Rectal smooth muscle tissue (tissue), 1 donor: ENCODE measurements around the gene INKA1.
A peak's percentile ranks its signal among the peaks of the same experiment; 100 is the strongest.
"Not testable (repeated sequence)": the region's sequence is repeated elsewhere in the genome, so short reads cannot be mapped to it uniquely, and the experiment has no call there.

Experiments
- H3K27ac ChIP-seq: one replicate; pipeline ENCODE4 v1.7.0; 2013; ENCODE audit warnings: low read depth, low read length, inconsistent platforms
- H3K27me3 ChIP-seq: one replicate; pipeline ENCODE4 v1.7.0; 2013; ENCODE audit warnings: low read length; ENCODE audit not compliant: control insufficient read depth, insufficient read depth
- H3K36me3 ChIP-seq: one replicate; pipeline ENCODE4 v1.7.0; 2013; ENCODE audit warnings: low read length; ENCODE audit not compliant: control insufficient read depth, insufficient read depth
- H3K4me1 ChIP-seq: one replicate; pipeline ENCODE4 v1.7.0; 2013; ENCODE audit warnings: low read length; ENCODE audit not compliant: control insufficient read depth, insufficient read depth
- H3K4me3 ChIP-seq: one replicate; pipeline ENCODE4 v1.7.0; 2013; ENCODE audit warnings: low read length
- H3K9ac ChIP-seq: one replicate; pipeline ENCODE4 v1.7.0; 2013; ENCODE audit warnings: low read length

INKA1 gene

GRCh38 chr3:49776101-49776500 lies 27.0 kb upstream of the INKA1 start:
- H3K27me3 ChIP-seq, H3K36me3 ChIP-seq, H3K4me3 ChIP-seq, H3K27ac ChIP-seq, H3K9ac ChIP-seq: not testable (repeated sequence)
- peaks cover 12% of the 10 kb centered on the region for H3K4me1 ChIP-seq

- H3K36me3 ChIP-seq, result peaks cover 6% of the 10 kb centered on the region
- no peak overlapping the region for H3K9ac ChIP-seq
- peaks cover 12% of the 10 kb centered on the region for H3K4me1 ChIP-seq
- no peaks in the 10 kb centered on the region for H3K27me3 ChIP-seq
- H3K4me3 ChIP-seq, result no peak overlapping the region
- no peak overlapping the region for H3K27ac ChIP-seq
Measured at GRCh38 chr3:49779358-49780079, 23.5 kb upstream of the INKA1 start.

DNA sequence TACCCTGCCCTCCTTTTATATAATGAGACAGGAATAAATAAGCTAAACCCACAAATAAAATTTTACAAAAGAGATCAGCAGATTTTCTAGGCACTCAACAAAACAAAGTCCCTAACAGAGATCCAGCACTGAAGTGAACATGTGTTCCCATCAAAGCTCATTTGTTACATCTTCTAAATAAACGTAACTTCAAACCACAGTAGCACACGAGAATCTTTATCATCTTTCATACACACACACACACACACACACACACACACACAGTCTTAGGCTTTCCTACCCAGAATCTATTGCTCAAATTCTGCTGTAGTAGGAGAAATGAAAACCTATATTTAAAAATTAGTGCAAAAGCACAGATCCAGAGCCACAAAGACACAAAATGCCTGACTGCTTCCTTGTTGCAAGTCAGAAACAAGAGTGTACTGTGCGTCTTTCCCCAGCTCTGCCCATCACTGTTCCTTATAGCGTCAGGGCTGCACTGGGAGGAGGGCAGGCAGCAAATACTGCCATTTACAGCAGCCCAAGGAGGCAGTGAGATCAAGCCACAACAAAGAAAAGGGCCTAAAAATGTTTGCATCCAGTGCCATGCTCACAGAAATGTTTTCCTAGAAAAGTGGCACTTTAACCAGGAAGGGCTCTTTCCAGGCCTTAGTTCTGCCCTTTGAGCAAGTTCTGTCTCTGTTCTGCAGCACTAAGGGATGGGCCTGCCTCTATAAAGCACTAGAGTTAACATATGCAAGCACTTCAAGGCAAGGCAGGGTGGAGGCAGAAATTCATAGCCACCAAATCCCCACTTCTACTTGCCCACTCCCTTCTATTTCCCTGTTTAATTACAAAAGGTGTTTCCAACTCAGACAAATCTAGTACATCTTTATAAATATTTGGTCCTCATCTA lies 22.7 kb upstream of the INKA1 start:
- H3K27ac ChIP-seq, result no peak overlapping the region

DNA sequence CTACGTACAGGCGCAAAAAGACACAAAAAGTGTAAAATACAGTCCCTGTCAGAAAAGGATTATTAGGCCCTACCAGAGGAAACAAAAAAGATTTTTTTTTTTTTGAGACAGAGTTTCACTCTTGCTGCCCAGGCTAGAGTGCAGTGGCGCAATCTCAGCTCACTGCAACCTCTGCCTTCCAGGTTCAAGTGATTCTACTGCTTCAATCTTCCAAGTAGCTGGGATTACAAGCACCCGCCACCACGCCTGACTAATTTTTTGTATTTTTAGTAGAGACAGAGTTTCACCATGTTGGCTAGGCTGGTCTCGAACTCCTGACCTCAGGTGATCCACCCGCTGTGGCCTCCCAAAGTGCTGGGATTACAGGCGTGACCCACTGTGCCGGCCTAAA lies 22.1 kb upstream of the INKA1 start:
- H3K4me1 ChIP-seq, result peaks cover 13% of the 10 kb centered on the region
- peak overlapping the region; percentile 4 for H3K9ac ChIP-seq
- H3K36me3 ChIP-seq, H3K27me3 ChIP-seq, H3K4me3 ChIP-seq, H3K27ac ChIP-seq: not testable (repeated sequence)

More for the DNA sequence above, 22.7 kb upstream of the INKA1 start:
- Histone ChIP-seq H3K9ac (peak overlapping the region; percentile 4), H3K4me3 (no peak overlapping the region), H3K36me3 (peaks cover 6% of the 10 kb centered on the region), H3K27me3 (no peaks in the 10 kb centered on the region), H3K4me1 (peaks cover 12% of the 10 kb centered on the region)

DNA sequence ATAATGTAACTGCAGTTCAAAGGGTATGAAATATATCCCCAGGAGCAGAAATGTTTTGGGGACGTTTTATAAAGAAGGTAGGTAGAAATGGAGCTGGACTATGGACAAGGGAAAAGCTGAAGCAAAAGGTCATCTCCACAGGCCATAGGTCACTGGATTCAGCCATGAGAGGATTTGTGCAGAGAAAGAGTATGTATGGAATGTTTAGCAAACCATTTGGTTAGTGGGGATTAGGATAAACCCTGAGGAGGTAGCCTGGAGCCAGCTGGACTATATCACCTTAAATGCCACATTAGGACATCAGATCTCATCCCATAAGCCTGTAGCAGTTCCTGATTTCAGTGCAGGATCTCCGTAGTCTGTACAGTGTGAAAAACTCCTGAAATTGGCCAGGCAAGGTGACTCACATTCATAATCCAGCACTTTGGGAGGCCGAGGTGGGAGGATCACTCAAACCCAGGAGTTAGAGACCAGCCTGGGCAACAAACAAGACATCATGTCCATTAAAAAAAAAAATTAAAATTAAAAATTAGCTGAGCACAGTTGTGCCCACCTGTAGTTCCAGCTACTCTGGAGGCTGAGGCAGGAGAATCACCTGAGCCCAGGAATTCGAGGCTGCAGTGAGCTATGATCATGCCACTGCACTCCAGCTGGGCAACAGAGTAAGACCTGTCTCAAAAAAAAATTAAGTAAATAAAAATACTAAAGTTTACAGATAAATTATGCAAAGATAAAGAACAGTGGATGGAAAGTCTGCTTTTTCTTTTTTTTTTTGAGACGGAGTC lies 21.5 kb upstream of the INKA1 start:
- Histone ChIP-seq H3K27ac (no peak overlapping the region), H3K36me3 (peaks cover 6% of the 10 kb centered on the region), H3K9ac (no peak overlapping the region)

GRCh38 chr3:49782277-49782676 lies 20.8 kb upstream of the INKA1 start:
- H3K9ac ChIP-seq, H3K36me3 ChIP-seq, H3K27ac ChIP-seq, H3K27me3 ChIP-seq, H3K4me3 ChIP-seq: not testable (repeated sequence)
- H3K4me1 ChIP-seq, result peaks cover 19% of the 10 kb centered on the region

More for the DNA sequence above, 21.5 kb upstream of the INKA1 start:
- Histone ChIP-seq H3K4me1 (peaks cover 13% of the 10 kb centered on the region), H3K27me3 (no peaks in the 10 kb centered on the region), H3K4me3 (no peak overlapping the region)

DNA sequence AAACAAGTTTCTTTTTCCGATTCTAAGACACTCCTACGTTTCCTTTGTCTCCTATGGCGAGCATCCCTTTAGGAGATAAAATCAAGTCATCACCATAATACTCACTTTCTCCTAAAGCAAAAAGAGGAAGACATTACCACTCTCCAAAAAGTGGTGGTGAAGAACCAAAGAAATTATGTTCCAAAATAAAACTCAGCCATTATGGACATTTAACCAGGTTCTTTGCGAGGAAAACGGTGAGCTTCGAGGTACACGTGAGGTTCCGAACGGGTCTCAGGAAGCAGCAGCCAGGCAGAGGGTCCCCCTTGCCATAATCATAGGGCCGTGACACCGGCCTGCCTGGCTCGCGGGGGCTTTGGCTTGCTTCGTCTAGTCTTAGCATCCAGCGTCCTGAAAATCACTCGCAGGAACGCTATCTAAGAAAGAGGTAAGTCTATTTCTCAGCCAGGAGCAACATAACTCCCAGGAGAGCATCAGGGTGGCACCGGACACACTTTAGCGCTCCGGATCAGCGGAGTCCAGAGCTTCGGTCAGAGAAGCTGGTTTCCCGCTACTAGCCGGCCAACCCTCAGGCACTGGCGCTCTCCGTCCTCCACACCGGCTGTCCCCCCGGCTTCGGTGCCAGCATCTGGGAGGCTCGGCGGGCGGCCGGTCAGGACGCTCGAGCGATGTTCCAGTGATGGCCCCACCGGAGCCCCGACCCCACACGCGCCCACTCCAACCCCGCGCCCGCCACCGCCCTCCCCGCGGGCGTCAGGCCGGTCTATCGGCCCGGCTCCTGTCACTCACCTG lies 17.3 kb upstream of the INKA1 start:
- Histone ChIP-seq H3K4me1 (peaks cover 13% of the 10 kb centered on the region), H3K4me3 (peak overlapping the region; percentile 66), H3K36me3 (peaks cover 6% of the 10 kb centered on the region), H3K9ac (peak overlapping the region; percentile 28), H3K27me3 (no peaks in the 10 kb centered on the region), H3K27ac (peak overlapping the region; percentile 98)

GRCh38 chr3:49786357-49787181 lies 16.5 kb upstream of the INKA1 start, which contains the start of gene IP6K1:
Gene IP6K1 (minus strand): TSS chr3:49786542. CDS start chr3:49748040, 38,502 bp downstream.
- H3K9ac ChIP-seq, result peak within 1 kb of the TSS; percentile 92
- H3K4me1 ChIP-seq, result peaks cover 13% of the 10 kb centered on the region
- peaks cover 1% of the 10 kb centered on the region for H3K36me3 ChIP-seq
- H3K4me3 ChIP-seq, result peak within 1 kb of the TSS; percentile 85
- H3K27ac ChIP-seq, result peak within 1 kb of the TSS; percentile 98
- H3K27me3 ChIP-seq, result no peaks in the 10 kb centered on the region

DNA sequence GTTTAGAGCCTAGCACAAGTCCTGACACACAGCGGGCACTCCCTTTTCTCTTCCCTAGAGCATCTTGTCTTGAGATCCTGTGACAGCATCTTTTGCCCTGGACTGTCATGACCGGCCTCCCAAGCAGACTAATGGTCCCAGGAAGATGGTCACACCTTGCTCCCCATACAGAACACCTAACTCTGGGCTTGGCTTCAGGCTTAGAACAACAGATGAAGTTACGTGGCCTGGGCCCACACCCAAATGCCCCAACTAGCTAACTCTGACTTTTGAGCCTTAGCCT lies 15.9 kb upstream of the INKA1 start:
- peak overlapping the region; percentile 85 for H3K4me3 ChIP-seq
- H3K27me3 ChIP-seq, result no peaks in the 10 kb centered on the region
- H3K36me3 ChIP-seq, result no peaks in the 10 kb centered on the region
- peaks cover 13% of the 10 kb centered on the region for H3K4me1 ChIP-seq
- H3K27ac ChIP-seq, result peak overlapping the region; percentile 98
- peak overlapping the region; percentile 92 for H3K9ac ChIP-seq

DNA sequence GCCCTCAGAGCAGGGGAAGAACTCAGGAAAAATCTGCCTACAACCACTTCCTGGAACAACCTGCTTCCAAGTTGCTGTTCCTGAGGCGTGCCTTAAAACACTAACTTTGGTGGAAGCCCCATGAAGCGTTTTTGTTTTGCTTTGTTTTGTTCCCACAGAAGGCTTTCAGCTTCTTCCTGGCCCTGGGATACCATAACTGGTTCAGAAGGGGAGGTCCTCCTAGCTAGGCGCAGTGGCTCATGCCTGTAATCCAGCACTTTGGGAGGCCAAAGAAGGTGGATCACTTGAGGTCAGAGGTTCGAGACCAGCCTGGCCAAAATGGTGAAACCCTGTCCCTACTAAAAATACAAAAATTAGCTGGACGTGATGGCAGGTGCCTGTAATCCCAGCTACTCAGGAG lies 15.5 kb upstream of the INKA1 start:
- H3K36me3 ChIP-seq, result no peaks in the 10 kb centered on the region
- no peaks in the 10 kb centered on the region for H3K27me3 ChIP-seq
- H3K9ac ChIP-seq, result no peak overlapping the region
- H3K4me3 ChIP-seq, result no peak overlapping the region
- H3K4me1 ChIP-seq, result peaks cover 13% of the 10 kb centered on the region
- H3K27ac ChIP-seq, result no peak overlapping the region

- Histone ChIP-seq H3K9ac (no peak overlapping the region), H3K36me3 (no peaks in the 10 kb centered on the region), H3K27me3 (no peaks in the 10 kb centered on the region), H3K4me3 (no peak overlapping the region), H3K27ac (no peak overlapping the region), H3K4me1 (peaks cover 13% of the 10 kb centered on the region)
Measured at GRCh38 chr3:49788056-49788455, 15.0 kb upstream of the INKA1 start.
